ENCODE results near the gene IL6R.
"Not testable (repeated sequence)": the region's sequence is repeated elsewhere in the genome, so short reads cannot be mapped to it uniquely, and the experiment has no call there.

Gene IL6R

GRCh38 chr1:154404984-154405746 is at the start of gene IL6R:
Gene IL6R, plus strand, starts transcription at chr1:154405343. Its CDS starts 287 bp downstream, at chr1:154405630.
- DNase-seq: peak; percentile 69

GRCh38 chr1:154358519-154358918 is 46.6 kb upstream of the IL6R start:
- DNase-seq: no peak

- no peak for DNase-seq
Observed at GRCh38 chr1:154360288-154360687, 44.9 kb upstream of the IL6R start.

- not testable (repeated sequence) for DNase-seq
Observed at GRCh38 chr1:154360881-154361280, 44.3 kb upstream of the IL6R start.

- DNase-seq: no peak
Observed at GRCh38 chr1:154361357-154361756, 43.8 kb upstream of the IL6R start.

GRCh38 chr1:154371436-154371835 is 33.7 kb upstream of the IL6R start:
- no peak for DNase-seq

GRCh38 chr1:154373777-154374357 is 31.3 kb upstream of the IL6R start:
- DNase-seq: not testable (repeated sequence)

GRCh38 chr1:154379301-154379700 is 25.8 kb upstream of the IL6R start:
- no peak for DNase-seq

GRCh38 chr1:154384650-154385489 is 20.3 kb upstream of the IL6R start:
- no peak for DNase-seq

GRCh38 chr1:154386643-154387352 is 18.3 kb upstream of the IL6R start:
- peak; percentile 57 for DNase-seq

GRCh38 chr1:154391086-154391770 is 13.9 kb upstream of the IL6R start:
- DNase-seq: no peak

GRCh38 chr1:154398141-154398540 is 7.0 kb upstream of the IL6R start:
- DNase-seq: no peak

- no peak for DNase-seq
Observed at GRCh38 chr1:154398678-154399077, 6.5 kb upstream of the IL6R start.

- DNase-seq: no peak
Observed at GRCh38 chr1:154400381-154400801, 4.8 kb upstream of the IL6R start.

GRCh38 chr1:154402409-154402921 is 2.7 kb upstream of the IL6R start:
- no peak for DNase-seq

GRCh38 chr1:154403261-154403943 is 1.7 kb upstream of the IL6R start:
- peak; percentile 20 for DNase-seq

- no peak for DNase-seq
Observed at GRCh38 chr1:154403983-154404382, 1.2 kb upstream of the IL6R start.

- no peak for DNase-seq
Observed at GRCh38 chr1:154404511-154404931, 622 bp upstream of the IL6R start.

- peak; percentile 45 for DNase-seq
Observed at GRCh38 chr1:154405747-154406571, 816 bp downstream of the IL6R start.

- no peak for DNase-seq
Observed at GRCh38 chr1:154406572-154406879, 1.4 kb downstream of the IL6R start.

- DNase-seq: no peak
Observed at GRCh38 chr1:154406886-154407197, 1.7 kb downstream of the IL6R start.
